ENCODE results near the gene TENM4. TPM values are rescaled to one million over a fixed set of nuclear protein-coding genes. Genes with fewer than 3 reads are reported as not detected.

The TENM4 gene
- total and polyA plus RNA-seq, 2 experiments from 2014 or later = 19.0 to 105 TPM

DNA sequence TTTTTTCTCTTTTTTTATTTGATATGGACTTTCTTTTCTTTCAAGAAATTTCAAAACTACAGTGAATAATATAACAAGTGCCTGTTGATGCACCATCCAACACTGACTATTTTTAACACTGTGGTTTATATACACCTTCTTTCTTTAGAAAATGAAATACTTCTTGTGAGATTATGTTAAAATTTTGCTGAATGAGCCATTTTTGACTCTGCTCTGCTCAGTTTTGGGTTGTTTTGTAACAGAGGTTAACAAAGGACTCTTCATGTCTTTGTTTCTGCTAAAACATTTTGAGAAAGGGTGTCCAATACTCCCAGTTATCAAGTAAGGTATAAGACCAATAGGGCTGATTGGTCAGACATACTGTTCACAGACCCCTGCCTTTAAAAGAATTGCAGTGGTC is 44.0 kb upstream of the TENM4 start:
- TF ChIP-seq, protein P1, sequence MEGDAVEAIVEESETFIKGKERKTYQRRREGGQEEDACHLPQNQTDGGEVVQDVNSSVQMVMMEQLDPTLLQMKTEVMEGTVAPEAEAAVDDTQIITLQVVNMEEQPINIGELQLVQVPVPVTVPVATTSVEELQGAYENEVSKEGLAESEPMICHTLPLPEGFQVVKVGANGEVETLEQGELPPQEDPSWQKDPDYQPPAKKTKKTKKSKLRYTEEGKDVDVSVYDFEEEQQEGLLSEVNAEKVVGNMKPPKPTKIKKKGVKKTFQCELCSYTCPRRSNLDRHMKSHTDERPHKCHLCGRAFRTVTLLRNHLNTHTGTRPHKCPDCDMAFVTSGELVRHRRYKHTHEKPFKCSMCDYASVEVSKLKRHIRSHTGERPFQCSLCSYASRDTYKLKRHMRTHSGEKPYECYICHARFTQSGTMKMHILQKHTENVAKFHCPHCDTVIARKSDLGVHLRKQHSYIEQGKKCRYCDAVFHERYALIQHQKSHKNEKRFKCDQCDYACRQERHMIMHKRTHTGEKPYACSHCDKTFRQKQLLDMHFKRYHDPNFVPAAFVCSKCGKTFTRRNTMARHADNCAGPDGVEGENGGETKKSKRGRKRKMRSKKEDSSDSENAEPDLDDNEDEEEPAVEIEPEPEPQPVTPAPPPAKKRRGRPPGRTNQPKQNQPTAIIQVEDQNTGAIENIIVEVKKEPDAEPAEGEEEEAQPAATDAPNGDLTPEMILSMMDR (IDR thresholded peaks at IDR 0.05; ENCODE audit: low read depth, low read length) = no peak
- Histone ChIP-seq H3K4me1 (ENCODE audit: low read depth) (no peaks in the 10 kb centered on the region), H3K27ac (no peak overlapping the region), H3K4me3 (no peak overlapping the region), H3K27me3 (no peaks in the 10 kb centered on the region), H3K36me3 (no peaks in the 10 kb centered on the region), H3K9me3 (ENCODE audit: low read depth) (no peaks in the 10 kb centered on the region)
- no peak for DNase-seq (ENCODE audit: low read depth in 1 of 2, low spot score in 1 of 2)

DNA sequence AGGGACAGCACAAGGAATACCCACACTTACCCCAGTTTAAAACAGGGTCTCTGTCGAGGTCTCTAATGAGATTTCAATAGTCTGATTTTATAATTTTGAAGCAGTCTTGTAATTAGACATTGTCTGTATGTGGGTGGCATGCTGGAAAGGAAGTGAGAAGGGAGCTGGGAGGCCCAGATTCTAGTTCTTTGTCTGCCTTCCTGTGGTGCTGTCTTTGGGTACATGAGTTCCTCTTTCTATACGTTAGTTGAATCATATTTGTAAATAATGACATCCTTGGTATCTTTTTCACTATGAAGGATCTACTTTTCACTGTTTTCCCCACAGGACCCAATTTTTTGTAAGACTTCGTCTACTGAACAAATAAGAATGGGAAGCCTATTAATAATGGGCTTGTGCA is 42.0 kb upstream of the TENM4 start:
- Histone ChIP-seq H3K27me3 (no peaks in the 10 kb centered on the region), H3K27ac (no peak overlapping the region), H3K36me3 (no peaks in the 10 kb centered on the region), H3K9me3 (ENCODE audit: low read depth) (no peaks in the 10 kb centered on the region), H3K4me1 (ENCODE audit: low read depth) (no peaks in the 10 kb centered on the region), H3K4me3 (no peak overlapping the region)
- TF ChIP-seq, protein P1 (IDR thresholded peaks at IDR 0.05; ENCODE audit: low read depth, low read length) = no peak
- DNase-seq (ENCODE audit: low read depth in 1 of 2, low spot score in 1 of 2) = no peak

- no peak for DNase-seq (ENCODE audit: low read depth in 1 of 2, low spot score in 1 of 2)
- Histone ChIP-seq H3K27me3 (no peaks in the 10 kb centered on the region), H3K4me3 (no peak overlapping the region), H3K36me3 (no peaks in the 10 kb centered on the region), H3K9me3 (ENCODE audit: low read depth) (no peaks in the 10 kb centered on the region), H3K27ac (no peak overlapping the region), H3K4me1 (ENCODE audit: low read depth) (no peaks in the 10 kb centered on the region)
- TF ChIP-seq, protein P1 (IDR thresholded peaks at IDR 0.05; ENCODE audit: low read depth, low read length) = no peak
Measured at GRCh38 chr11:79481795-79482194, 41.0 kb upstream of the TENM4 start.

- Histone ChIP-seq H3K4me1 (ENCODE audit: low read depth) (no peaks in the 10 kb centered on the region), H3K4me3 (no peak overlapping the region), H3K36me3 (no peaks in the 10 kb centered on the region), H3K27me3 (no peaks in the 10 kb centered on the region), H3K27ac (no peak overlapping the region), H3K9me3 (ENCODE audit: low read depth) (no peaks in the 10 kb centered on the region)
- TF ChIP-seq, protein P1 (IDR thresholded peaks at IDR 0.05; ENCODE audit: low read depth, low read length) = no peak
- no peak for DNase-seq (ENCODE audit: low read depth in 1 of 2, low spot score in 1 of 2)
Measured at GRCh38 chr11:79480864-79481263, 40.0 kb upstream of the TENM4 start.

GRCh38 chr11:79472819-79473529 is 32.1 kb upstream of the TENM4 start:
- Histone ChIP-seq H3K36me3 (no peaks in the 10 kb centered on the region), H3K27ac (no peak overlapping the region), H3K27me3 (no peaks in the 10 kb centered on the region), H3K4me1 (ENCODE audit: low read depth) (peaks cover 10% of the 10 kb centered on the region), H3K9me3 (ENCODE audit: low read depth) (no peaks in the 10 kb centered on the region), H3K4me3 (no peak overlapping the region)
- TF ChIP-seq, protein P1 (IDR thresholded peaks at IDR 0.05; ENCODE audit: low read depth, low read length) = no peak
- no peak for DNase-seq (ENCODE audit: low read depth in 1 of 2, low spot score in 1 of 2)

All from cardiac muscle cell (in vitro differentiated cells and primary cell).